Activated naive CD4-positive, alpha-beta T cell treated with anti-CD3 and anti-CD28 coated beads for 36 hours (primary cell): ENCODE measurements around the gene SPEM3. TPM values are rescaled to one million over a fixed set of nuclear protein-coding genes. Genes with fewer than 3 reads are reported as not detected.

Experiments
- CTCF ChIA-PET: fragments of 350-600 bp; sonication (Branson Sonifier 250); formaldehyde crosslinking; loops from one replicate; lab custom pipeline; 2021; ENCODE audit warnings: antibody characterized with exemption; lab: Charles Lee
- DNase-seq: peaks from one replicate; pipeline ENCODE4 v3.0.0-alpha.2; 2020
- H3K27ac Mint-ChIP-seq: one replicate; pipeline ENCODE4 v1.8.0; 2021; ENCODE audit warnings: mild to moderate bottlenecking, mixed read lengths
- H3K27me3 Mint-ChIP-seq: one replicate; pipeline ENCODE4 v1.8.0; 2021; ENCODE audit warnings: low read depth, mixed read lengths
- H3K36me3 Mint-ChIP-seq: one replicate; pipeline ENCODE4 v1.8.0; 2021; ENCODE audit warnings: low read depth, mixed read lengths
- H3K4me1 Mint-ChIP-seq: one replicate; pipeline ENCODE4 v1.8.0; 2021; ENCODE audit warnings: low read depth, mixed read lengths
- H3K4me3 Mint-ChIP-seq: one replicate; pipeline ENCODE4 v1.8.0; 2021; ENCODE audit warnings: mild to moderate bottlenecking, moderate library complexity, mixed read lengths
- H3K9me3 Mint-ChIP-seq: one replicate; pipeline ENCODE4 v1.8.0; 2021; ENCODE audit warnings: mixed read lengths
- intact Hi-C: fragments of 100-400 bp; cut with micrococcal nuclease; formaldehyde crosslinking; loops from one replicate; pipeline ENCODE4 v1.15.1; 2023
- total RNA-seq, 2 experiments: library from RNA; stranded (reverse); gene quantifications; one replicate each; pipeline ENCODE4 v1.2.3, GENCODE V29; 2021

Gene SPEM3
- total RNA-seq, 2 experiments from 2014 or later = not detected

GRCh38 chr17:7391307-7391706 is 37.4 kb upstream of the SPEM3 start:
- H3K9me3 Mint-ChIP-seq = no peaks in the 10 kb centered on the region
- intact Hi-C loops = loop anchor here (5.0 kb wide), 1 partner anchor 34 kb away; the partner anchor contains the start of gene TMEM95
- H3K4me3 Mint-ChIP-seq = no peak overlapping the region
- DNase-seq = no peak
- peaks cover 30% of the 10 kb centered on the region for H3K4me1 Mint-ChIP-seq
- CTCF ChIA-PET = no interaction called here
- H3K36me3 Mint-ChIP-seq = peaks cover 4% of the 10 kb centered on the region
- no peaks in the 10 kb centered on the region for H3K27me3 Mint-ChIP-seq
- no peak overlapping the region for H3K27ac Mint-ChIP-seq

- H3K27ac Mint-ChIP-seq = no peak overlapping the region
Measured at GRCh38 chr17:7392696-7393612, 35.7 kb upstream of the SPEM3 start.

GRCh38 chr17:7393613-7394451 is 34.8 kb upstream of the SPEM3 start:
- intact Hi-C loops = loop anchor here (1.0 to 5.0 kb wide), 4 partner anchors 10 to 167 kb away; partner anchors contain the start of genes SENP3, TMEM256 and TMEM95

More at GRCh38 chr17:7392696-7393612, 35.7 kb upstream of the SPEM3 start:
- DNase-seq = no peak
- peak overlapping the region; percentile 95 for H3K4me3 Mint-ChIP-seq
- no peaks in the 10 kb centered on the region for H3K27me3 Mint-ChIP-seq
- H3K36me3 Mint-ChIP-seq = peaks cover 4% of the 10 kb centered on the region
- intact Hi-C loops = loop anchor here (5.0 kb wide), 1 partner anchor 36 kb away; the partner anchor contains the start of gene TMEM95
- CTCF ChIA-PET = interaction anchor here (0.6 to 1.0 kb wide), 5 partner anchors 8 to 51 kb away, joined by 3 to 4 read pairs (median 4); no protein-coding TSS in a partner anchor
- peaks cover 30% of the 10 kb centered on the region for H3K4me1 Mint-ChIP-seq
- no peaks in the 10 kb centered on the region for H3K9me3 Mint-ChIP-seq

GRCh38 chr17:7394452-7395191 is 34.0 kb upstream of the SPEM3 start, which contains the start of gene PLSCR3:
Gene PLSCR3 (minus strand): TSS chr17:7394525. CDS start chr17:7394110, 415 bp downstream.
- Mint-ChIP-seq H3K9me3 (no peaks in the 10 kb centered on the region), H3K4me1 (peaks cover 30% of the 10 kb centered on the region), H3K36me3 (peaks cover 4% of the 10 kb centered on the region), H3K4me3 (peak within 1 kb of the TSS; percentile 95), H3K27me3 (no peaks in the 10 kb centered on the region), H3K27ac (peak within 1 kb of the TSS; percentile 88)
- DNase-seq = peak; percentile 80
- intact Hi-C loops = loop anchor here (1.0 to 5.0 kb wide), 4 partner anchors 10 to 167 kb away; partner anchors contain the start of genes SENP3, TMEM256 and TMEM95
- CTCF ChIA-PET = interaction anchor here (0.6 to 1.0 kb wide), 2 partner anchors 39 to 121 kb away, joined by 3 read pairs; no protein-coding TSS in a partner anchor

More at GRCh38 chr17:7393613-7394451, 34.8 kb upstream of the SPEM3 start:
- H3K9me3 Mint-ChIP-seq = no peaks in the 10 kb centered on the region
- peaks cover 30% of the 10 kb centered on the region for H3K4me1 Mint-ChIP-seq
- peak; percentile 53 for DNase-seq
- peaks cover 4% of the 10 kb centered on the region for H3K36me3 Mint-ChIP-seq
- CTCF ChIA-PET = interaction anchor here (0.6 to 1.0 kb wide), 3 partner anchors 9 to 38 kb away, joined by 3 to 4 read pairs (median 3); no protein-coding TSS in a partner anchor
- H3K27ac Mint-ChIP-seq = peak overlapping the region; percentile 82
- H3K4me3 Mint-ChIP-seq = peak overlapping the region; percentile 95
- no peaks in the 10 kb centered on the region for H3K27me3 Mint-ChIP-seq

GRCh38 chr17:7396147-7396546 is 32.5 kb upstream of the SPEM3 start:
- intact Hi-C loops = no loop called here
- peaks cover 21% of the 10 kb centered on the region for H3K4me1 Mint-ChIP-seq
- H3K9me3 Mint-ChIP-seq = no peaks in the 10 kb centered on the region
- H3K27me3 Mint-ChIP-seq = no peaks in the 10 kb centered on the region
- DNase-seq = no peak
- H3K27ac Mint-ChIP-seq = no peak overlapping the region
- H3K4me3 Mint-ChIP-seq = no peak overlapping the region
- H3K36me3 Mint-ChIP-seq = peaks cover 4% of the 10 kb centered on the region
- CTCF ChIA-PET = interaction anchor here (0.6 kb wide), 1 partner anchor 188 kb away, joined by 3 read pairs; no protein-coding TSS in a partner anchor

GRCh38 chr17:7398612-7399011 is 30.0 kb upstream of the SPEM3 start:
- Mint-ChIP-seq H3K27me3 (no peaks in the 10 kb centered on the region), H3K4me3 (no peak overlapping the region), H3K9me3 (no peaks in the 10 kb centered on the region), H3K36me3 (peaks cover 4% of the 10 kb centered on the region), H3K4me1 (peaks cover 11% of the 10 kb centered on the region), H3K27ac (no peak overlapping the region)
- CTCF ChIA-PET = no interaction called here
- DNase-seq = no peak
- intact Hi-C loops = no loop called here

GRCh38 chr17:7403043-7403726 is 25.5 kb upstream of the SPEM3 start:
- H3K4me3 Mint-ChIP-seq = peak overlapping the region; percentile 93
- peaks cover 4% of the 10 kb centered on the region for H3K36me3 Mint-ChIP-seq
- intact Hi-C loops = loop anchor here (5.0 kb wide), 2 partner anchors 51 to 186 kb away; partner anchors contain the start of genes ACADVL, DLG4 and KCTD11
- CTCF ChIA-PET = interaction anchor here (1.0 to 1.9 kb wide), 4 partner anchors 11 to 47 kb away, joined by 3 to 8 read pairs (median 4); no protein-coding TSS in a partner anchor
- peak overlapping the region; percentile 43 for H3K27ac Mint-ChIP-seq
- no peaks in the 10 kb centered on the region for H3K9me3 Mint-ChIP-seq
- peaks cover 19% of the 10 kb centered on the region for H3K4me1 Mint-ChIP-seq
- no peak for DNase-seq
- peaks cover 2% of the 10 kb centered on the region for H3K27me3 Mint-ChIP-seq

GRCh38 chr17:7403727-7403976 is 25.0 kb upstream of the SPEM3 start:
- no peak for DNase-seq
- CTCF ChIA-PET = interaction anchor here (0.6 to 1.9 kb wide), 4 partner anchors 17 to 98 kb away, joined by 3 to 8 read pairs (median 4); no protein-coding TSS in a partner anchor
- no peaks in the 10 kb centered on the region for H3K9me3 Mint-ChIP-seq
- intact Hi-C loops = loop anchor here (5.0 kb wide), 2 partner anchors 51 to 186 kb away; partner anchors contain the start of genes ACADVL, DLG4 and KCTD11
- peaks cover 4% of the 10 kb centered on the region for H3K36me3 Mint-ChIP-seq
- peaks cover 19% of the 10 kb centered on the region for H3K4me1 Mint-ChIP-seq
- H3K27me3 Mint-ChIP-seq = peaks cover 2% of the 10 kb centered on the region
- H3K27ac Mint-ChIP-seq = peak overlapping the region; percentile 93
- peak overlapping the region; percentile 93 for H3K4me3 Mint-ChIP-seq

- DNase-seq = peak; percentile 99
- Mint-ChIP-seq H3K4me1 (peaks cover 19% of the 10 kb centered on the region), H3K36me3 (peaks cover 4% of the 10 kb centered on the region), H3K4me3 (peak within 1 kb of the TSS; percentile 93), H3K27ac (peak within 1 kb of the TSS; percentile 93), H3K27me3 (peaks cover 2% of the 10 kb centered on the region), H3K9me3 (no peaks in the 10 kb centered on the region)
- intact Hi-C loops = loop anchor here (1.0 to 5.0 kb wide), 11 partner anchors 10 to 282 kb away; partner anchors contain the start of genes ACADVL, DLG4, EIF5A and KCTD11
- CTCF ChIA-PET = interaction anchor here (0.6 to 1.9 kb wide), 4 partner anchors 33 to 109 kb away, joined by 3 to 8 read pairs (median 3); no protein-coding TSS in a partner anchor
Measured at GRCh38 chr17:7403977-7404736, 24.5 kb upstream of the SPEM3 start, which contains the start of gene TMEM256. Gene TMEM256 (minus strand): TSS chr17:7404097. CDS start chr17:7404084, 13 bp downstream.
